SK-N-SH (cell line): ENCODE measurements around the gene KIDINS220. TPM values are rescaled to one million over a fixed set of nuclear protein-coding genes. Genes with fewer than 3 reads are reported as not detected.

Source experiments
- CTCF ChIA-PET: fragments of 300-600, 350-600 bp; formaldehyde crosslinking; extraction: SDS; loops from one replicate; lab custom pipeline; 2021; lab: Yijun Ruan, JAX
- POLR2A ChIA-PET: fragments of 350-600 bp; sonication (Branson Sonifier 250); formaldehyde crosslinking; extraction: SDS; loops from one replicate; lab custom pipeline; 2020; ENCODE audit warnings: antibody characterized with exemption, inconsistent platforms; lab: Yijun Ruan, JAX
- DNase-seq: peaks from one replicate; pipeline ENCODE4 v3.0.0; 2012
- H2AFZ ChIP-seq: fragments of 200-600 bp; sonication (generic); 2 replicates; pipeline ENCODE4 v1.8.1; 2016; ENCODE audit warnings: antibody characterized with exemption, mild to moderate bottlenecking, low read depth
- H3F3A ChIP-seq: fragments of 200-600 bp; sonication (generic); replicated peaks from 2 replicates; pipeline ENCODE3; 2016; ENCODE audit warnings: antibody characterized with exemption, mild to moderate bottlenecking; ENCODE audit not compliant: insufficient read depth
- H3K27ac ChIP-seq, 2 experiments: fragments of 200-500 bp in 1 of 2; fragments of 200-600 bp in 1 of 2; sonication (Bioruptor generic) in 1 of 2; sonication (generic), shearing (Covaris generic) in 1 of 2; 2 replicates each; pipeline versions ENCODE4 v1.5.1 to v1.6.1; 2014 to 2016; ENCODE audit warnings: low read depth in 2 of 2, inconsistent platforms in 1 of 2, low read length in 1 of 2, mild to moderate bottlenecking in 1 of 2, mixed read lengths in 1 of 2
- H3K27me3 ChIP-seq: fragments of 200-600 bp; sonication (generic), shearing (Covaris generic); 2 replicates; pipeline ENCODE4 v1.6.1; 2016; ENCODE audit warnings: mixed run types; ENCODE audit not compliant: insufficient read depth
- H3K36me3 ChIP-seq, 2 experiments: fragments of 200-500 bp in 1 of 2; fragments of 200-600 bp in 1 of 2; sonication (Bioruptor generic) in 1 of 2; sonication (generic) in 1 of 2; replicated peaks in 1 of 2; 2 replicates each; pipeline versions ENCODE3 to v1.5.1; 2014 to 2016; ENCODE audit warnings: low read length in 1 of 2, mild to moderate bottlenecking in 1 of 2; ENCODE audit not compliant: insufficient read depth in 2 of 2, control insufficient read depth in 1 of 2
- H3K4me1 ChIP-seq, 2 experiments: fragments of 200-500 bp in 1 of 2; fragments of 200-600 bp in 1 of 2; sonication (Bioruptor generic) in 1 of 2; sonication (generic), shearing (Covaris generic) in 1 of 2; 2 replicates each; pipeline versions ENCODE4 v1.5.1 to v1.6.1; 2014 to 2016; ENCODE audit warnings: low read depth in 1 of 2, low read length in 1 of 2, mixed run types in 1 of 2; ENCODE audit not compliant: insufficient read depth in 2 of 2, control insufficient read depth in 1 of 2
- H3K4me2 ChIP-seq: fragments of 200-600 bp; sonication (generic), shearing (Covaris generic); 2 replicates; pipeline ENCODE4 v1.6.1; 2017; ENCODE audit warnings: mixed run types
- H3K4me3 ChIP-seq, 2 experiments: fragments of 200-500 bp in 1 of 2; fragments of 200-600 bp in 1 of 2; sonication (Bioruptor generic) in 1 of 2; sonication (generic), shearing (Covaris generic) in 1 of 2; 2 replicates each; pipeline versions ENCODE4 v1.5.1 to v1.8.1; 2014 to 2016; ENCODE audit warnings: low read depth in 2 of 2, inconsistent platforms in 1 of 2, low read length in 1 of 2, mild to moderate bottlenecking in 1 of 2, mixed read lengths in 1 of 2, moderate library complexity in 1 of 2
- H3K79me2 ChIP-seq: fragments of 200-600 bp; sonication (generic); 2 replicates; pipeline ENCODE4 v1.8.1; 2017; ENCODE audit warnings: mild to moderate bottlenecking; ENCODE audit not compliant: insufficient read depth
- H3K9ac ChIP-seq: fragments of 200-600 bp; sonication (generic); 2 replicates; pipeline ENCODE4 v1.6.1; 2017; ENCODE audit warnings: mixed run types
- H3K9me2 ChIP-seq: fragments of 200-600 bp; sonication (generic); 2 replicates; pipeline ENCODE4 v1.6.1; 2017; ENCODE audit warnings: mixed run types
- H3K9me3 ChIP-seq: fragments of 200-600 bp; sonication (generic); 2 replicates; pipeline ENCODE4 v1.6.1; 2017; ENCODE audit warnings: mixed run types, mild to moderate bottlenecking, moderate library complexity
- H4K20me1 ChIP-seq: fragments of 200-600 bp; sonication (generic); 2 replicates; pipeline ENCODE4 v1.6.1; 2017; ENCODE audit warnings: mild to moderate bottlenecking, mixed run types; ENCODE audit not compliant: insufficient read depth
- FOSL2 ChIP-seq: IDR thresholded peaks from 2 replicates; pipeline ENCODE4 v1.4.0; 2012; ENCODE audit warnings: low read depth, mild to moderate bottlenecking, moderate library complexity, borderline replicate concordance
- GABPA ChIP-seq: IDR thresholded peaks from 2 replicates; pipeline ENCODE4 v1.4.0; 2012; ENCODE audit warnings: low read depth, mild to moderate bottlenecking
- GATA2 ChIP-seq: sonication (generic); formaldehyde crosslinking; IDR thresholded peaks from 2 replicates; pipeline ENCODE4 v1.5.0; 2020; ENCODE audit warnings: mild to moderate bottlenecking, missing genetic modification reagents
- IRF3 ChIP-seq: fragments of 150-350 bp; IDR thresholded peaks from 2 replicates; pipeline ENCODE4 v1.6.1; 2016; ENCODE audit warnings: mild to moderate bottlenecking, low read depth, low read length
- MAX ChIP-seq: IDR thresholded peaks from 2 replicates; pipeline ENCODE4 v1.4.0; 2012; ENCODE audit warnings: low read depth
- MXI1 ChIP-seq: IDR thresholded peaks from 2 replicates; pipeline ENCODE4 v1.6.1; 2012; ENCODE audit warnings: mild to moderate bottlenecking, low read depth, low read length, improper control_type of control experiment
- NFIC ChIP-seq: IDR thresholded peaks from 2 replicates; pipeline ENCODE4 v1.4.0; 2012; ENCODE audit warnings: borderline replicate concordance
- NRF1 ChIP-seq: IDR thresholded peaks from 2 replicates; pipeline ENCODE4 v1.6.1; 2012; ENCODE audit warnings: low read depth, mild to moderate bottlenecking, low read length
- PBX3 ChIP-seq: IDR thresholded peaks from 2 replicates; pipeline ENCODE4; 2012
- POLR2AphosphoS5 ChIP-seq: IDR thresholded peaks from 2 replicates; pipeline ENCODE4 v1.6.1; 2012; ENCODE audit warnings: low read depth, low read length
- RAD21 ChIP-seq: IDR thresholded peaks from 2 replicates; pipeline ENCODE4 v1.6.1; 2012; ENCODE audit warnings: mild to moderate bottlenecking, low read length
- RCOR1 ChIP-seq: fragments of 150-350 bp; IDR thresholded peaks from 2 replicates; pipeline ENCODE4 v1.6.1; 2017; ENCODE audit warnings: antibody characterized with exemption, low read length
- RFX5 ChIP-seq: IDR thresholded peaks from 2 replicates; pipeline ENCODE4 v1.6.1; 2012; ENCODE audit warnings: mild to moderate bottlenecking, improper control_type of control experiment, low read length
- TAF1 ChIP-seq: IDR thresholded peaks from 2 replicates; pipeline ENCODE4 v1.6.1; 2012; ENCODE audit warnings: low read depth, mild to moderate bottlenecking, low read length, moderate library complexity, borderline replicate concordance
- TEAD4 ChIP-seq: IDR thresholded peaks from 2 replicates; pipeline ENCODE4 v1.4.0; 2012; ENCODE audit warnings: mild to moderate bottlenecking, borderline replicate concordance; ENCODE audit not compliant: insufficient read depth
- USF1 ChIP-seq: IDR thresholded peaks from 2 replicates; pipeline ENCODE4 v1.4.0; 2012; ENCODE audit warnings: low read depth, borderline replicate concordance
- YY1 ChIP-seq: IDR thresholded peaks from 2 replicates; pipeline ENCODE4 v1.4.0; 2012; ENCODE audit warnings: low read depth, mild to moderate bottlenecking
- WGBS: methylation state at CpG from one replicate; pipeline ENCODE4 v1.1.6; 2017; ENCODE audit warnings: low lambda C conversion rate; 5-methylcytosine and 5-hydroxymethylcytosine counted together
- polyA plus RNA-seq, 3 experiments: library from polyadenylated mRNA; depleted of rRNA; stranded (reverse); fragments of >200 nt; gene quantifications; 2 replicates each; pipeline ENCODE4 v1.2.3, GENCODE V29; 2012

Gene KIDINS220
- polyA plus RNA-seq, 1 of the 3 experiments (the other 2 are of a cell fraction) = 18.2 TPM

GRCh38 chr2:8752385-8752784 lies 85.0 kb downstream of the KIDINS220 start:
- no peak for DNase-seq
- H4K20me1 ChIP-seq = peaks cover 5% of the 10 kb centered on the region; the same call in 1 of the 2 replicates
- peaks cover 30 to 43% of the 10 kb centered on the region in 2 experiments for H3K36me3 ChIP-seq
- 95% methylated on average over 4 of the region's 4 CpGs for WGBS
- H3K9me2 ChIP-seq = no peaks in the 10 kb centered on the region; the same call in 1 of the 2 replicates
- no peak overlapping the region for H3K4me3 ChIP-seq
- H3K4me2 ChIP-seq = no peak overlapping the region
- H3K27ac ChIP-seq = no peak overlapping the region
- H3K9me3 ChIP-seq = peaks cover 6% of the 10 kb centered on the region; the same call in 1 of the 2 replicates
- no peak for TF ChIP-seq YY1
- no peak for TF ChIP-seq RFX5
- TF ChIP-seq PBX3 = no peak
- TF ChIP-seq MAX = no peak
- no peak for TF ChIP-seq GABPA
- TF ChIP-seq NFIC = no peak
- no peak for TF ChIP-seq POLR2AphosphoS5
- TF ChIP-seq TEAD4 = no peak
- TF ChIP-seq GATA2 (CRISPR knock-in tag) = no peak
- TF ChIP-seq NRF1 = no peak
- TF ChIP-seq USF1 = no peak
- TF ChIP-seq RCOR1 = no peak
- no peak for TF ChIP-seq MXI1
- no peak for TF ChIP-seq TAF1
- TF ChIP-seq RAD21 = no peak
- TF ChIP-seq IRF3 = no peak
- TF ChIP-seq FOSL2 = no peak
- H3K4me1 ChIP-seq = peaks cover 11 to 24% of the 10 kb centered on the region in 2 experiments; a peak in 3 of 4 replicates
- no peak overlapping the region for H2AFZ ChIP-seq
- no peak overlapping the region for H3K9ac ChIP-seq
- CTCF ChIA-PET = interaction anchor here (1.2 kb wide), 1 partner anchor 13 kb away, joined by 5 read pairs; no protein-coding TSS in a partner anchor
- POLR2A ChIA-PET = no interaction called here
- H3F3A ChIP-seq = peaks cover 13% of the 10 kb centered on the region
- H3K79me2 ChIP-seq = no peaks in the 10 kb centered on the region
- H3K27me3 ChIP-seq = no peaks in the 10 kb centered on the region
